NCI-H2107 treated with DMSO at 0.1 percent for 48 hours (cell line): Measurements from ENCODE around the gene UPK2.
"Not testable (repeated sequence)": the region's sequence is repeated elsewhere in the genome, so short reads cannot be mapped to it uniquely, and the experiment has no call there.

ENCODE experiments used
- DNase-seq: peaks from one replicate; lab custom pipeline; 2025; ENCODE audit not compliant: unreplicated experiment; lab: John Stamatoyannopoulos, UW

UPK2 gene

GRCh38 chr11:118984825-118985224 lies 28.7 kb downstream of the UPK2 start:
- DNase-seq: no peak

DNA sequence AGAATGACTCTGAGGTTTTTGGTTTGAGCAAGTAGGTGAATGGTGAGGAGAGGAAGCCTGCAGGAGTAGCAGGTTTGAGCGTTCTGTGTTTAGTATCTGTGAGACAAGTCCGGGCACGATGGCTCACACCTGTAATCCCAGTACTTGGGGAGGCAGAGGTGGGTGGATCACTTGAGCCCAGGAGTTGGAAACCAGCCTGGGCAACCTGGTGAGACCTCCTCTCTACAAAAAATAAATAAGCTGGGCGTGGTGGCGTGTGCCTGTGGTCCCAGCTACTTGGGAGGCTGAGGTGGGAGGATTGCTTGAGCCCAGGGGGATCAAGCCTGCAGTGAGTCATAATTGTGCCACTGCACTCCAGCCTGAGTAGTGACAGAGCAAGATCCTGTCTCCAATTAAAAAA lies 32.2 kb downstream of the UPK2 start:
- DNase-seq: peak; percentile 37

DNA sequence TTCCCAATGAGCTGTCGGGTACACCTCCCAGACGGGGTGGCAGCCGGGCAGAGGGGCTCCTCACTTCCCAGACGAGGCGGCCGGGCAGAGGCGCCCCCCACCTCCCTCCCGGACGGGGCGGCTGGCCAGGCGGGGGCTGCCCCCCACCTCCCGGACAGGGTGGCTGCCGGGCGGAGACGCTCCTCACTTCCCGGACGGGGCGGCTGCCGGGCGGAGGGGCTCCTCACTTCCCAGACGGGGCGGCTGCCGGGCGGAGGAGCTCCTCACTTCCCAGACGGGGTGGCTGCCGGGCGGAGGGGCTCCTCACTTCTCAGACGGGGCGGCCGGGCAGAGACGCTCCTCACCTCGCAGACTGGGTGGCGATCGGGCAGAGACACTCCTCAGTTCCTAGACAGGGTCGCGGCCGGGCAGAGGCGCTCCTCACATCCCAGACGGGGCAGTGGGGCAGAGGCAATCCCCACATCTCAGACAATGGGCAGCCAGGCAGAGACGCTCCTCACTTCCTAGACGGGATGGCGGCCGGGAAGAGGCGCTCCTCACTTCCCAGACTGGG lies 35.5 kb downstream of the UPK2 start:
- not testable (repeated sequence) for DNase-seq

DNA sequence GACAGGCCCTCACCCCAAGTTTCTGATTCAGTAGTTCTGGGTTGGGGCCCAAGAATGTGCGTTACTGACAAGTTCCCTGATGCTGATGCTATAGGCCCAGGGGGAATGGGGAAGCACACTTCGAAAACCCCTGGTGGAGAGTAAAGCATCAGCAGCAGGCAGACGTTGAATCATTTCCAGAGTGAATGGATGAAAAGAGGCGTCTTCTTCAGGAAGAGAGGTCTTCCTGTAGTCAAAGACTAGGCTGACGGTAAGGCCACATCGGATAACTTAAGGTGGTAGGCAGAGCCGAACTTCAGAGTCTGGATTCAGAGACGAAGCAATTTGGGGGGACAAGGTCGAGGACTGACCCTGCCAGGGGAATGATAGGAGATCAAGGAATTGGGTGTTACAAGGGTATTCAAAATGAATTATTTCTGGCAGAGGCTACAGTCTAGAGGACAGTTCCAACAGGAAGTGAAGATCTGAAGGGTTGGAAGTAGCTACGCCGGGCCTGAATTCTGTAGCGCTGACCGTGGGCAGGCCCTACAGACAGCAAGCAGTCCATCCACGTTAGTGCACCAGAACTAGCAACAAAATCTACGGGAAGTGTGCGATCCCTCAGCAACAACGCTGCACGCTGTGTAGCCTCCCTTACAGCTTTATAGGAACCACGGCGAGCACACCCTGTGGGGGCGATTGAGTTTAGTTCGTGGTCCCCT lies 41.0 kb downstream of the UPK2 start:
- no peak for DNase-seq

DNA sequence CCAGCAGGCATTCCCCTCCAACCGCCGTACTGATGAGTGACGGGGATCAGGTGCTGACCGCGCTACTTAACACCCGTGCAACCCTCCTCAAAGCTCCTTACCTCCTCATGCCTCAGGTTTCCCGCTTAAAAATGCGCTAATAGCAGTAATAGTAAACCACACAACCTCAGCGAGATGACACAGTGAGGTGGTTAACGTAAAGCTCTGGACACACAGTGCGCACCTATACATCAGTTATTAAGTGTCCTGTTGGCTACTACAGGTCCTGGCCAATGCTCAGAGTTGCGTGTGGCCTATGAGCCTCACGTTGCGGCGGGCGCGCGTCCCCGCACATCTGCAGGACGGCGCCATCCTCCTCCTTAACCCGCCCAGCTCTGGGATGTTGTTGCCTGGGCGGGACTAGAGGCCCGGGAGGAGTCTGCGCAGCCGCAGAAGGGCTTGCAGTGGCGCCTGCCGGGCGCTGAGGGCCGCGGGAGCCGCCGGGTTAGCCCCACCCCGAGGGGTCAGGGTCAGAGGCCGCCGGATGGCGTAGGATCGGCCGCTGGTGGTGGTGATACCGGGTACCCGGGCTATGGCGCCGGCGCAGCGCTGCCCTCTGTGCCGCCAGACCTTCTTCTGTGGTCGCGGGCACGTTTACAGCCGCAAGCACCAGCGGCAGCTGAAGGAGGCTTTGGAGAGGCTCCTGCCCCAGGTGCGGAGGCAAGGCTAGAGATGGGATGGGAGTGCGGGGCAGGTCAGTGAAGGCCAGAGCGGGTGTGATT lies 41.7 kb downstream of the UPK2 start, which contains the start of gene CENATAC:
TSS of gene CENATAC (plus strand) at position 512 of the 761 bp plus-strand sequence. CDS start at position 572, 60 bp downstream.
- peak; percentile 85 for DNase-seq

DNA sequence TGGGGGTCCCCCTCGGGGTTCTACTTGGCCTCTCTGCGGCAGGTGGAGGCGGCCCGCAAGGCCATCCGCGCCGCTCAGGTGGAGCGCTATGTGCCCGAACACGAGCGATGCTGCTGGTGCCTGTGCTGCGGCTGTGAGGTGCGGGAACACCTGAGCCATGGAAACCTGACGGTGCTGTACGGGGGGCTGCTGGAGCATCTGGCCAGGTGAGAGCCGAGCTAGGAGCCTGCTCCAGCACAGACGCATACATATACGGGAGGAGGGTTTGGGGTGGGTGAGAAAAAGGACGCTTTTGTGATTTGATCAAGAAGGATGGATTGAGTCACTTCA lies 42.3 kb downstream of the UPK2 start:
- DNase-seq: no peak

DNA sequence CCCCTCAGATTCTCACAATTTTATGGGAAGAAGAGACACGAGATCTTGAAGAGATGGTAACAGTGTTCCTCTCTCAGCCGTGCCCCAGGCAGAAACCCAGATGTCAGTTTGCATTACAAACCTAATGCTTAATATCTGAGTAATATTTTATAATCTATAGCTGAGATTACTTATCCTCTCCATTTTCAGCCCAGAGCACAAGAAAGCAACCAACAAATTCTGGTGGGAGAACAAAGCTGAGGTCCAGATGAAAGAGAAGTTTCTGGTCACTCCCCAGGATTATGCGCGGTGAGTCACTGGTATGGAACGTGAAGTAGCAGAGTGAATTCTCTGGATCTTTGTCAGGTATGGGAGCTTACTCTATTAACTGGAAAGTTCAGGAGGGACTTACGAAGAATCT lies 42.7 kb downstream of the UPK2 start:
- DNase-seq: no peak

- DNase-seq: no peak
Observed at GRCh38 chr11:119000906-119001305, 44.8 kb downstream of the UPK2 start.

- DNase-seq: no peak
Observed at GRCh38 chr11:119006656-119007055, 50.6 kb downstream of the UPK2 start.
